Fibroblast of villous mesenchyme (primary cell): ENCODE measurements around the gene RBM14. TPM values are rescaled to one million over a fixed set of nuclear protein-coding genes. Genes with fewer than 3 reads are reported as not detected.

Experiments
- DNase-seq: peaks from one replicate; pipeline ENCODE4 v3.0.0-alpha.2; 2010; ENCODE audit warnings: low read depth
- H3K4me3 ChIP-seq: 2 replicates; pipeline ENCODE4 v1.5.1; 2011; ENCODE audit warnings: low read depth, mild to moderate bottlenecking, low read length
- CTCF ChIP-seq: IDR thresholded peaks from 2 replicates; pipeline ENCODE4 v1.5.1; 2012; ENCODE audit warnings: low read depth, mild to moderate bottlenecking, low read length; ENCODE audit not compliant: insufficient read depth
- total RNA-seq: library from RNA; depleted of rRNA; stranded (reverse); fragments of >200 nt; gene quantifications from 2 replicates; pipeline ENCODE4 v1.2.3, GENCODE V29; 2012

Gene RBM14
- total RNA-seq, 1 donor = 32.8 TPM

- no peak for TF ChIP-seq CTCF
- DNase-seq = no peak
- H3K4me3 ChIP-seq = no peak overlapping the region
Observed at GRCh38 chr11:66636411-66636810, 20.0 kb downstream of the RBM14 start.

DNA sequence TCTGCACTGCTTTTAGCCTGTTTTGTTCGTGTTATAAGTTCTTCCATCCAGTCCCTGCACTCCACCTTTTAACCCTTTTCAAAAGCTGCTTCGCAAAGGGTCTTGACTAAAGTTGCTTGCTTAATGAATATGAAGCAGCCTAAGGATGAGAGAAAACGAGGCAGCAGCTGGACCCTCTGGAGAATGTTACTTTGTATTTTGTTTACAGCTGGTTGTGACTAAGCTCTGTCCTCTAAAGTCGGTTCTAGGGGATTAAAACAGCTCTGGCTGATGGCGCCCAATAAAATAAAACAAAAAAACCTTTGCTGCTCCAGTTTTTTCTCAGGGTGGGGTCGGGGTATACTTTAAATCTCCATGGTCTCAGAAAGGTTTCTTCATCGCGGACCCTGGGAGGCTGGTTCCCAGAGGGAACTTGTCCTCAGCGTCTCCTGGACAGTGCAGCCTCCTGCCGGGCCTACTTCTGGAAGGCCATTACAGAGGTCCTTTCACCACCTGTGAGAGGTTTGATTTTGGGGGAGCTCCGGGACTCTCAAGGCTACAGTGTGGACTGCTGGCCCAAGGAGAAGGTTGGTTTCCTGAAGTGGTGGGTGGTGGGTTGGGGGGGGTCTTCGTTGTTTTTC, 21.2 kb downstream of the RBM14 start:
- TF ChIP-seq CTCF = no peak
- peak overlapping the region; percentile 89 for H3K4me3 ChIP-seq
- peak; percentile 65 for DNase-seq

GRCh38 chr11:66638177-66639065, 22.0 kb downstream of the RBM14 start, which contains the start of gene RBM4:
TSS of gene RBM4 (plus strand) at chr11:66638703. CDS start at chr11:66639712, 1,009 bp downstream.
- DNase-seq = peak; percentile 100
- H3K4me3 ChIP-seq = peak within 1 kb of the TSS; percentile 89
- TF ChIP-seq CTCF = no peak

GRCh38 chr11:66639066-66639813, 22.8 kb downstream of the RBM14 start:
- DNase-seq = peak; percentile 55
- H3K4me3 ChIP-seq = peak overlapping the region; percentile 89
- peak; percentile 15 for TF ChIP-seq CTCF

DNA sequence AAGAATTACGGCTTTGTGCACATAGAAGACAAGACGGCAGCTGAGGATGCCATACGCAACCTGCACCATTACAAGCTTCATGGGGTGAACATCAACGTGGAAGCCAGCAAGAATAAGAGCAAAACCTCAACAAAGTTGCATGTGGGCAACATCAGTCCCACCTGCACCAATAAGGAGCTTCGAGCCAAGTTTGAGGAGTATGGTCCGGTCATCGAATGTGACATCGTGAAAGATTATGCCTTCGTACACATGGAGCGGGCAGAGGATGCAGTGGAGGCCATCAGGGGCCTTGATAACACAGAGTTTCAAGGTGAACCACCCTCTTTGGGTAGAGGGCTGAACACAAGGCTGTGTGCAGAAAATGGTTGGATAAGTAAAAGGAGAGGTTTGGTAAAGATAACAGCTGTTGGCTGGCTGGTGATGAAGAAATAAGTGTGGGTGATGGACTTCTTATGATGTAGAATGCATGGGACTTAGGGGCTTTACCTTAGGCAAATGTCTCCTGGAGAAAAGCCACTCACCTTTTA, 23.4 kb downstream of the RBM14 start:
- DNase-seq = peak; percentile 17
- H3K4me3 ChIP-seq = peak overlapping the region; percentile 89

DNA sequence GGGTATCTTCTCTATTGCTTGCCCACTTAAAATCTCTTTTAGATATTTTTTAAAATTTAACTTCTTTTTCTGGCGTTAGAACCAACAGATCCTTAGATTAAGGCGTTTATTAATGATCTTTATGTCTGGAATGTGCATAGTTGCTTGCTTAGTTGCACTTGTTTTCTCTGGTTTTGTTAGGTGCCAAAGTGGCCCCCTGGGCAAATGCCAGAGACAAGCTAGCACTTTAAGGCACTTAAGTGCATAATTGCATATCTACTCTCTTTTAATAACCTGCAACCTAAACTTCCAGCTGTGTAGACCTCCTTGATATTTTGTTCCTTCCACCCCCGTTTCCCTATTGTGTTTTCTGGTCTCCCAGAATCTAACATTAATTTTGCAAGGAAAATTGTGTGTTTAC, 25.4 kb downstream of the RBM14 start:
- DNase-seq = no peak
- TF ChIP-seq CTCF = no peak
- peak overlapping the region; percentile 89 for H3K4me3 ChIP-seq
